ENCODE measurements around the gene AP4S1.
"Not testable (repeated sequence)": the region's sequence is repeated elsewhere in the genome, so short reads cannot be mapped to it uniquely, and the experiment has no call there.

The AP4S1 gene

DNA sequence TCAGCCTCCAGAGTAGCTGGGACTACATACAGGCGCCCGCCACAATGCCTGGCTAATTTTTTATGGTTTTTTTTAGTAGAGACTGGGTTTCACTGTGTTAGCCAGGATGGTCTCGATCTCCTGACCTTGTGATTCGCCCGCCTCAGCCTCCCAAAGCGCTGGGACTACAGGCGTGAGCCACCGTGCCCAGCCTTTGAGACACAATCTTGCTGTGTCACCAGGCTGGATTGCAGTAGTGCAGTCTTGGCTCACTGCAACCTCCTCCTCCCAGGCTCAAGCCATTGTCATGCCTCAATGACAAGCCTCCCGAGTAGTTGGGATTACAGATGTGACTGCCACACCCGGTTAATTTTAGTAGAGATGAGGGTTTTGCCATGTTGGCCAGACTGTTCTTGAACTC is 22.1 kb downstream of the AP4S1 start:
- Histone ChIP-seq H3K79me2 (ENCODE audit: insufficient read depth, low read length) (no peaks in the 10 kb centered on the region), H4K20me1 (ENCODE audit: low read depth, low read length) (no peaks in the 10 kb centered on the region), H3K36me3 (ENCODE audit: low read length) (no peaks in the 10 kb centered on the region), H3K27ac (ENCODE audit: low read depth, low read length) (no peak overlapping the region), H3K9me3 (ENCODE audit: insufficient read depth, low read length) (no peaks in the 10 kb centered on the region), H3K4me3 (ENCODE audit: insufficient read depth, low read length, poor library complexity, severe bottlenecking) (no peak overlapping the region), H3K27me3 (ENCODE audit: low read length) (no peaks in the 10 kb centered on the region), H3K9ac (ENCODE audit: low read length) (no peak overlapping the region), H2AFZ (ENCODE audit: low read depth, low read length, severe bottlenecking) (no peak overlapping the region), H3F3A (ENCODE audit: insufficient read depth) (no peaks in the 10 kb centered on the region), H3K4me2 (ENCODE audit: low read depth, low read length, poor library complexity, severe bottlenecking) (no peak overlapping the region), H3K9me2 (replicated peaks; ENCODE audit: insufficient read depth, low read length) (no peaks in the 10 kb centered on the region)
- no peak for TF ChIP-seq EZH2phosphoT487 (conservative IDR thresholded peaks at IDR 0.05; ENCODE audit: low read length)
- TF ChIP-seq, protein P1, sequence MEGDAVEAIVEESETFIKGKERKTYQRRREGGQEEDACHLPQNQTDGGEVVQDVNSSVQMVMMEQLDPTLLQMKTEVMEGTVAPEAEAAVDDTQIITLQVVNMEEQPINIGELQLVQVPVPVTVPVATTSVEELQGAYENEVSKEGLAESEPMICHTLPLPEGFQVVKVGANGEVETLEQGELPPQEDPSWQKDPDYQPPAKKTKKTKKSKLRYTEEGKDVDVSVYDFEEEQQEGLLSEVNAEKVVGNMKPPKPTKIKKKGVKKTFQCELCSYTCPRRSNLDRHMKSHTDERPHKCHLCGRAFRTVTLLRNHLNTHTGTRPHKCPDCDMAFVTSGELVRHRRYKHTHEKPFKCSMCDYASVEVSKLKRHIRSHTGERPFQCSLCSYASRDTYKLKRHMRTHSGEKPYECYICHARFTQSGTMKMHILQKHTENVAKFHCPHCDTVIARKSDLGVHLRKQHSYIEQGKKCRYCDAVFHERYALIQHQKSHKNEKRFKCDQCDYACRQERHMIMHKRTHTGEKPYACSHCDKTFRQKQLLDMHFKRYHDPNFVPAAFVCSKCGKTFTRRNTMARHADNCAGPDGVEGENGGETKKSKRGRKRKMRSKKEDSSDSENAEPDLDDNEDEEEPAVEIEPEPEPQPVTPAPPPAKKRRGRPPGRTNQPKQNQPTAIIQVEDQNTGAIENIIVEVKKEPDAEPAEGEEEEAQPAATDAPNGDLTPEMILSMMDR (IDR thresholded peaks at IDR 0.05; ENCODE audit: insufficient read depth, low read length, poor library complexity, severe bottlenecking): no peak

DNA sequence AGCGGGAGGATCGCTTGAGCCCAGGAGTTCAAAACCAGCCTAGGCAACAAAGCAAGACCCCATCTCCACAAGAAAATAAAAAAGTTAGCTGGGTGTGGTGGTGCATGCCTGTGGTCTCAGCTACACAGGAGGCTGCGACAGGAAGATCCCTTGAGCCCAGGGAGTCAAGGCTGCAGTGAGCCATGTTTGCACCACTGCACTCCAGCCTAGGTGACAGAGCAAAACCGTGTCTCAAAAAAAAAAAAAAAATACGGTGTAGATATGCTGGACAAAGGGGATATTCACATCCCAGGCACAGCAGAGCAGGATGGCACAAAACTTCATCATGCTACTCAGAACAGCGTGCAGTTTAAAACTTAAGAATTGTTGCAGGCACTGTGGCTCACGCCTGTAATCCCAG is 25.6 kb downstream of the AP4S1 start:
- Histone ChIP-seq H3K27ac (ENCODE audit: low read depth, low read length) (no peak overlapping the region), H3K79me2 (ENCODE audit: insufficient read depth, low read length) (no peaks in the 10 kb centered on the region), H3K9me3 (ENCODE audit: insufficient read depth, low read length) (no peaks in the 10 kb centered on the region), H3K4me3 (ENCODE audit: insufficient read depth, low read length, poor library complexity, severe bottlenecking) (no peak overlapping the region), H4K20me1 (ENCODE audit: low read depth, low read length) (no peaks in the 10 kb centered on the region), H2AFZ (ENCODE audit: low read depth, low read length, severe bottlenecking) (no peak overlapping the region), H3K36me3 (ENCODE audit: low read length) (no peaks in the 10 kb centered on the region), H3K4me2 (ENCODE audit: low read depth, low read length, poor library complexity, severe bottlenecking) (no peak overlapping the region), H3K9me2 (replicated peaks; ENCODE audit: insufficient read depth, low read length) (no peaks in the 10 kb centered on the region), H3K9ac (ENCODE audit: low read length) (no peak overlapping the region), H3K27me3 (ENCODE audit: low read length) (no peaks in the 10 kb centered on the region), H3F3A (ENCODE audit: insufficient read depth) (no peaks in the 10 kb centered on the region)
- no peak for TF ChIP-seq EZH2phosphoT487 (conservative IDR thresholded peaks at IDR 0.05; ENCODE audit: low read length)
- TF ChIP-seq, protein P1 (IDR thresholded peaks at IDR 0.05; ENCODE audit: insufficient read depth, low read length, poor library complexity, severe bottlenecking): no peak

DNA sequence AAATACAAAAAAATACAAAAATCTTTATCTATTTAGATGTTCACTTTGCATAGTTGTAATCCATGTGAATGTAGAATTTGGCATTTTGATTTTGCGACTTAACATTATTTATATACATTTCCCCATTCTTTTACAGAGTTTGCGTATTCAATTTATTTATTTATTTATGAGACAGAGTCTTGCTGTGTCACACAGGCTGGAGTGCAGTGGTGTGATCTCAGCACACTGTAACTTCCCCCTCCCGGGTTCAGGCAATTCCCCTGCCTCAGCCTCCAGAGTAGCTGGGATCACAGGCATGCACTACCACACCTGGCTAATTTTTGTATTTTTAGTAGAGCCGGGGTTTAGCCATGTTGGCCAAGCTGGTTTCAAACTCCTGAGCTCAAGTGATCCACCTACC is 26.1 kb downstream of the AP4S1 start:
- H3K9me2 ChIP-seq (replicated peaks; ENCODE audit: insufficient read depth, low read length): no peaks in the 10 kb centered on the region
- no peak overlapping the region for H3K9ac ChIP-seq (ENCODE audit: low read length)
- no peaks in the 10 kb centered on the region for H3K79me2 ChIP-seq (ENCODE audit: insufficient read depth, low read length)
- H4K20me1 ChIP-seq (ENCODE audit: low read depth, low read length): no peaks in the 10 kb centered on the region
- no peak overlapping the region for H2AFZ ChIP-seq (ENCODE audit: low read depth, low read length, severe bottlenecking)
- H3K27ac ChIP-seq (ENCODE audit: low read depth, low read length): no peak overlapping the region
- H3K36me3 ChIP-seq (ENCODE audit: low read length): no peaks in the 10 kb centered on the region
- no peak overlapping the region for H3K4me2 ChIP-seq (ENCODE audit: low read depth, low read length, poor library complexity, severe bottlenecking)
- no peaks in the 10 kb centered on the region for H3K27me3 ChIP-seq (ENCODE audit: low read length)
- H3K4me3 ChIP-seq (ENCODE audit: insufficient read depth, low read length, poor library complexity, severe bottlenecking): no peak overlapping the region
- no peaks in the 10 kb centered on the region for H3K9me3 ChIP-seq (ENCODE audit: insufficient read depth, low read length)
- H3F3A ChIP-seq (ENCODE audit: insufficient read depth): no peaks in the 10 kb centered on the region
- TF ChIP-seq EZH2phosphoT487 (conservative IDR thresholded peaks at IDR 0.05; ENCODE audit: low read length): no peak
- TF ChIP-seq, protein P1 (IDR thresholded peaks at IDR 0.05; ENCODE audit: insufficient read depth, low read length, poor library complexity, severe bottlenecking): no peak

DNA sequence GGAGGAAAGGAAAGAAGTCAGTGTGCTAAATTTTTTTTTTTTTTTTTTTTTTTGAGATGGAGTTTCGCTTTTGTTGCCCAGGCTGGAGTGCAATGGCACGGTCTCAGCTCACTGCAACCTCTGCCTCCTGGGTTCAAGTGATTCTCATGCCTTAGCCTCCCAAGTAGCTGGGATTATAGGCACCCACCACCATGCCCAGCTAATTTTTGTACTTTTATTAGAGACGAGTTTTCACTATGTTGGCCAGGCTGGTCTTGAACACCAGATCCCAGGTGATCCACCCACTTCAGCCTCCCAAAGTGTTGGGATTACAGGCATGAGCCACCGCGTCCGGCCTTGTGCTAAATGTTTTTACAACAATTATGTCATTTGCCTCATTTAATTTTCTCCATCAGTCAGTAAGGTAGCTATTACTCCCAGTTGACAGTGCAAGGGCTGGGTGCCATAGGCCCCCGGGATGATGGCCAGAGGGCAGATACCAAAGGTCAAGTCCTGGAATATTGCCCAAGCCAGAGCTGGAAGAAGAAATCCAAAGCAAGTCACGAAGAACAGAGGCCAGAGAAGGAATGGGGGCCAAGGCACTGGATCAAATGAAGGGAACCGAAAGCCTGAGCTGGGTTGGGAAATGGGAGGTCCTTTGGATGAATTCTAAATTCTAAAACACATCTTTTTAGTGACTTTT is 27.6 kb downstream of the AP4S1 start:
- H3K9ac ChIP-seq (ENCODE audit: low read length); H4K20me1 ChIP-seq (ENCODE audit: low read depth, low read length); H3F3A ChIP-seq (ENCODE audit: insufficient read depth); H3K4me3 ChIP-seq (ENCODE audit: insufficient read depth, low read length, poor library complexity, severe bottlenecking); H3K9me3 ChIP-seq (ENCODE audit: insufficient read depth, low read length); H3K4me2 ChIP-seq (ENCODE audit: low read depth, low read length, poor library complexity, severe bottlenecking); H3K79me2 ChIP-seq (ENCODE audit: insufficient read depth, low read length); H3K9me2 ChIP-seq (replicated peaks; ENCODE audit: insufficient read depth, low read length); H2AFZ ChIP-seq (ENCODE audit: low read depth, low read length, severe bottlenecking); H3K36me3 ChIP-seq (ENCODE audit: low read length); H3K27me3 ChIP-seq (ENCODE audit: low read length); H3K27ac ChIP-seq (ENCODE audit: low read depth, low read length): not testable (repeated sequence)

Data from SU-DHL-6 (cell line).